Measurements from ENCODE around the gene PALD1.

The PALD1 gene

GRCh38 chr10:70504521-70505358 lies 26.2 kb downstream of the PALD1 start:
- DNase-seq (ENCODE audit: low read depth in 3 of 3), result no peak

- DNase-seq (ENCODE audit: low read depth in 3 of 3), result no peak
Observed at GRCh38 chr10:70505908-70506307, 27.3 kb downstream of the PALD1 start.

- DNase-seq (ENCODE audit: low read depth in 3 of 3), result no peak
Observed at GRCh38 chr10:70507966-70508365, 29.4 kb downstream of the PALD1 start.

- DNase-seq (ENCODE audit: low read depth in 3 of 3), result no peak
Observed at GRCh38 chr10:70508912-70509756, 30.6 kb downstream of the PALD1 start.

GRCh38 chr10:70509757-70510147 lies 31.2 kb downstream of the PALD1 start:
- DNase-seq (ENCODE audit: low read depth in 3 of 3), result no peak

- DNase-seq (ENCODE audit: low read depth in 3 of 3), result no peak
Observed at GRCh38 chr10:70510453-70510852, 31.9 kb downstream of the PALD1 start.

- DNase-seq (ENCODE audit: low read depth in 3 of 3), result no peak
Observed at GRCh38 chr10:70510904-70511303, 32.3 kb downstream of the PALD1 start.

- DNase-seq (ENCODE audit: low read depth in 3 of 3), result no peak
Observed at GRCh38 chr10:70512149-70512639, 33.6 kb downstream of the PALD1 start.

- DNase-seq (ENCODE audit: low read depth in 3 of 3), result no peak
Observed at GRCh38 chr10:70513848-70514309, 35.3 kb downstream of the PALD1 start.

- DNase-seq (ENCODE audit: low read depth in 3 of 3), result no peak
Observed at GRCh38 chr10:70514591-70514990, 36.0 kb downstream of the PALD1 start.

GRCh38 chr10:70515035-70515667 lies 36.6 kb downstream of the PALD1 start:
- DNase-seq (ENCODE audit: low read depth in 3 of 3), result no peak

GRCh38 chr10:70518695-70519094 lies 40.1 kb downstream of the PALD1 start:
- no peak for DNase-seq (ENCODE audit: low read depth in 3 of 3)

- no peak for DNase-seq (ENCODE audit: low read depth in 3 of 3)
Observed at GRCh38 chr10:70523057-70523456, 44.5 kb downstream of the PALD1 start.

- DNase-seq (ENCODE audit: low read depth in 3 of 3), result no peak
Observed at GRCh38 chr10:70523549-70523948, 45.0 kb downstream of the PALD1 start.

GRCh38 chr10:70528314-70528713 lies 49.7 kb downstream of the PALD1 start:
- DNase-seq (ENCODE audit: low read depth in 3 of 3), result no peak

- DNase-seq (ENCODE audit: low read depth in 3 of 3), result no peak
Observed at GRCh38 chr10:70528741-70529362, 50.3 kb downstream of the PALD1 start.

- no peak for DNase-seq (ENCODE audit: low read depth in 3 of 3)
Observed at GRCh38 chr10:70529848-70530247, 51.3 kb downstream of the PALD1 start.

- DNase-seq (ENCODE audit: low read depth in 3 of 3), result no peak
Observed at GRCh38 chr10:70530315-70530714, 51.7 kb downstream of the PALD1 start.

GRCh38 chr10:70532554-70533188 lies 54.1 kb downstream of the PALD1 start:
- no peak for DNase-seq (ENCODE audit: low read depth in 3 of 3)

- no peak for DNase-seq (ENCODE audit: low read depth in 3 of 3)
Observed at GRCh38 chr10:70533189-70533558, 54.6 kb downstream of the PALD1 start.

- DNase-seq (ENCODE audit: low read depth in 3 of 3), result no peak
Observed at GRCh38 chr10:70534281-70534680, 55.7 kb downstream of the PALD1 start.

All from stimulated activated CD4-positive, alpha-beta T cell treated with anti-CD3 and anti-CD28 coated beads, TNF-alpha, amount 100 ng/mL, for 4 hours (primary cell).